ENCODE data around the gene ROBO1. TPM values are rescaled to one million over a fixed set of nuclear protein-coding genes. Genes with fewer than 3 reads are reported as not detected.
A peak's percentile ranks its signal among the peaks of the same experiment; 100 is the strongest.

The ROBO1 gene
- total RNA-seq: 66.5 TPM

GRCh38 chr3:79767905-79768267 lies at the start of gene ROBO1:
Gene ROBO1 (minus strand): TSS chr3:79767998.
- Histone ChIP-seq H3K4me3 (peak within 1 kb of the TSS in 1 of 2 donors; percentile 1), H3K27me3 (no peaks in the 10 kb centered on the region), H3K9me3 (no peaks in the 10 kb centered on the region), H3K27ac (no peak within 1 kb of the TSS), H3K36me3 (no peaks in the 10 kb centered on the region), H3K4me1 (peaks cover 8% of the 10 kb centered on the region)
- no peak for TF ChIP-seq CTCF (IDR thresholded peaks at IDR 0.05)
- no peak for TF ChIP-seq POLR2AphosphoS5 (IDR thresholded peaks at IDR 0.05; ENCODE audit: insufficient read depth in 1 of 2, low read depth in 1 of 2)
- TF ChIP-seq POLR2A (IDR thresholded peaks at IDR 0.05): no peak
- intact Hi-C loops (cut with DNase I): no loop called here
- no peak for DNase-seq (ENCODE audit: extremely low spot score in 2 of 2)

DNA sequence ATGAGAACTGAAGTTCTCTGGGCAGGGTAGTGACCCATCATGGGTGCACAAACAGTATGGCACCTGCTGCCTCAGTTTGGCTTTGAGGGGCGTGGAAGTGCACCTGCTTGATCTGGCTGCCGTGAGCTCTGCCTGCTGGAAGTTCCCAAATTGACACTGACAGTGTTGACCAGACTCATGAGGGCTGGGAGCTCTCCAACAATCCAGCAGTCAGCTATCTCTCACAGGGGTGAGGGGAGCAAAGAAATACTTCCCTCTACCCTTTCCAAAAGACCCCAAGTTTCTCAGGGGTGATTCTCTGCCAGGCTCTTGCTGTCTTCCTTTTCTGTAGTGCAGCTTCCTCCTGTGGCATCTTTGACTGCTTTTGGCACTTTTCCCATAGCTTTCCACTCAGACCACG lies 49.4 kb upstream of the ROBO1 start:
- no peak for DNase-seq (ENCODE audit: extremely low spot score in 2 of 2)
- intact Hi-C loops (cut with DNase I): no loop called here
- Histone ChIP-seq H3K4me1 (no peaks in the 10 kb centered on the region), H3K9me3 (no peaks in the 10 kb centered on the region), H3K36me3 (no peaks in the 10 kb centered on the region), H3K27ac (no peak overlapping the region), H3K27me3 (no peaks in the 10 kb centered on the region), H3K4me3 (no peak overlapping the region)
- TF ChIP-seq POLR2A (IDR thresholded peaks at IDR 0.05): no peak
- no peak for TF ChIP-seq POLR2AphosphoS5 (IDR thresholded peaks at IDR 0.05; ENCODE audit: insufficient read depth in 1 of 2, low read depth in 1 of 2)
- TF ChIP-seq CTCF (IDR thresholded peaks at IDR 0.05): no peak

DNA sequence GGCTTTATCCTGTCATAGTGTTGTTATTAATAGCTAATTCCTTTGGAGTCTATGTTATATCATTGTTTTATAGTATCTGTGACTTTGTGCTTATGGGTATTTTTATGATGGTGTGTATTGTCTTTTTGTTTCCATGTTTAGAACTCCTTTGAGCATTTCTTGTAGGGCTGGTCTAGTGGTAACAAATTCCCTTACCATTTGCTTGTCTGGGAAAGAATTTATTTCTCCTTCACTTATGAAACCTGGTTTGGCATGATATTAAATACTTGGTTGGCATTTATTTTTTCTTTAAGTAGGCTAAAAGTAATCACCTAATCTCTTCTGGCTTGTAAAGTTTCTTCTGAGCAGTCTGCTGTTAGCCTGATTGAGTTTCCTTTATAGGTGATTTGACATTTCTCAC lies 47.7 kb upstream of the ROBO1 start:
- no peak overlapping the region for H3K27ac ChIP-seq
- no peaks in the 10 kb centered on the region for H3K9me3 ChIP-seq
- intact Hi-C loops (cut with DNase I): no loop called here

DNA sequence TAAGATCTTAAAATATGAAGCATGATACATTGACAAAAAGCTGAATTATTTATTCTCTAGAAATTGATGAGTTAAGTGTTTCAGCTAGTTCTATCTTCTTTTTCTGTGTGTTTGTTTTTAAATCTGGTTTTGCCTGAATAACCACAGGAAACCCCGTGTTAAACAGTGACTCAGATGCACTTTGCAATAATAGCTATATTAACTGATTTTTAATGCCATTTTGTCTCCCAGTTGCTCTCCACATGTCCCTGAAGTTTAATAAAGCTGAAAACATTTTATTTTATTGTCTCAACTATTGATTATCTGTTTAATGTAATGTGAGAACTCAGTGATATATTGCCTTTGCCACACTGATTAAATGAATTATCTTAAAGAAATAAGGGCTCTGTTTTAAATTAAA lies 42.8 kb upstream of the ROBO1 start:
- TF ChIP-seq POLR2AphosphoS5 (IDR thresholded peaks at IDR 0.05; ENCODE audit: insufficient read depth in 1 of 2, low read depth in 1 of 2): no peak
- TF ChIP-seq CTCF (IDR thresholded peaks at IDR 0.05): no peak
- no peak for TF ChIP-seq POLR2A (IDR thresholded peaks at IDR 0.05)
- no peak for DNase-seq (ENCODE audit: extremely low spot score in 2 of 2)
- Histone ChIP-seq H3K4me1 (no peaks in the 10 kb centered on the region), H3K27me3 (no peaks in the 10 kb centered on the region), H3K27ac (no peak overlapping the region), H3K36me3 (no peaks in the 10 kb centered on the region), H3K9me3 (no peaks in the 10 kb centered on the region), H3K4me3 (no peak overlapping the region)
- intact Hi-C loops (cut with DNase I): no loop called here

More for the DNA sequence above, 47.7 kb upstream of the ROBO1 start:
- DNase-seq (ENCODE audit: extremely low spot score in 2 of 2): no peak
- Histone ChIP-seq H3K4me3 (no peak overlapping the region), H3K27me3 (no peaks in the 10 kb centered on the region), H3K36me3 (no peaks in the 10 kb centered on the region), H3K4me1 (no peaks in the 10 kb centered on the region)
- TF ChIP-seq POLR2A (IDR thresholded peaks at IDR 0.05) (no peak), CTCF (IDR thresholded peaks at IDR 0.05) (no peak), POLR2AphosphoS5 (IDR thresholded peaks at IDR 0.05; ENCODE audit: insufficient read depth in 1 of 2, low read depth in 1 of 2) (no peak)

- no peaks in the 10 kb centered on the region for H3K4me1 ChIP-seq
- TF ChIP-seq CTCF (IDR thresholded peaks at IDR 0.05) (no peak), POLR2AphosphoS5 (IDR thresholded peaks at IDR 0.05; ENCODE audit: insufficient read depth in 1 of 2, low read depth in 1 of 2) (no peak), POLR2A (IDR thresholded peaks at IDR 0.05) (no peak)
- DNase-seq (ENCODE audit: extremely low spot score in 2 of 2): no peak
- H3K9me3 ChIP-seq: no peaks in the 10 kb centered on the region
- no peaks in the 10 kb centered on the region for H3K36me3 ChIP-seq
- H3K27me3 ChIP-seq: no peaks in the 10 kb centered on the region
- no peak overlapping the region for H3K4me3 ChIP-seq
- H3K27ac ChIP-seq: no peak overlapping the region
- intact Hi-C loops (cut with DNase I): no loop called here
These were observed 42.3 kb upstream of the ROBO1 start for GRCh38 chr3:79810092-79810491.

Data from vagina (tissue), 2 donors.